ENCODE measurements around the gene NGF.

DNA sequence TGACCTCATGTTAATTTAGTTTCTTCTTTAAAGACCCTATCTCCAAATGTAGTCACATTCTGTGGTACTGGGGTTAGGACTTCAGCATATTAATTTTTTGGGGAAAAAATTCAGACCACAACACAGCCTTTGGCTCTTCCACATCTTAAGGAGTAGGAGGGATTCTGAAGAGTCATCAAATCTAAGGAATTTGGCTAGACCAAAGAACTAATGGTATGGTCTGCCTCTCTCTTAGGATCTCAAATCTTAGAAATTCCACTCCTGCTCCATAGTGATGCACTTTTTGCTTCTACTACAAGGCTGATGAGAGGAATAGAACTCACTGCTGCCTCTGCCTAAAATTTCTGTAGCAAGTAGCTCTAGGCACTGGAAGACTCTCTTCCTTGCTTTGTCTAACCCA lies 80.5 kb downstream of the NGF start:
- TF ChIP-seq, protein P1, sequence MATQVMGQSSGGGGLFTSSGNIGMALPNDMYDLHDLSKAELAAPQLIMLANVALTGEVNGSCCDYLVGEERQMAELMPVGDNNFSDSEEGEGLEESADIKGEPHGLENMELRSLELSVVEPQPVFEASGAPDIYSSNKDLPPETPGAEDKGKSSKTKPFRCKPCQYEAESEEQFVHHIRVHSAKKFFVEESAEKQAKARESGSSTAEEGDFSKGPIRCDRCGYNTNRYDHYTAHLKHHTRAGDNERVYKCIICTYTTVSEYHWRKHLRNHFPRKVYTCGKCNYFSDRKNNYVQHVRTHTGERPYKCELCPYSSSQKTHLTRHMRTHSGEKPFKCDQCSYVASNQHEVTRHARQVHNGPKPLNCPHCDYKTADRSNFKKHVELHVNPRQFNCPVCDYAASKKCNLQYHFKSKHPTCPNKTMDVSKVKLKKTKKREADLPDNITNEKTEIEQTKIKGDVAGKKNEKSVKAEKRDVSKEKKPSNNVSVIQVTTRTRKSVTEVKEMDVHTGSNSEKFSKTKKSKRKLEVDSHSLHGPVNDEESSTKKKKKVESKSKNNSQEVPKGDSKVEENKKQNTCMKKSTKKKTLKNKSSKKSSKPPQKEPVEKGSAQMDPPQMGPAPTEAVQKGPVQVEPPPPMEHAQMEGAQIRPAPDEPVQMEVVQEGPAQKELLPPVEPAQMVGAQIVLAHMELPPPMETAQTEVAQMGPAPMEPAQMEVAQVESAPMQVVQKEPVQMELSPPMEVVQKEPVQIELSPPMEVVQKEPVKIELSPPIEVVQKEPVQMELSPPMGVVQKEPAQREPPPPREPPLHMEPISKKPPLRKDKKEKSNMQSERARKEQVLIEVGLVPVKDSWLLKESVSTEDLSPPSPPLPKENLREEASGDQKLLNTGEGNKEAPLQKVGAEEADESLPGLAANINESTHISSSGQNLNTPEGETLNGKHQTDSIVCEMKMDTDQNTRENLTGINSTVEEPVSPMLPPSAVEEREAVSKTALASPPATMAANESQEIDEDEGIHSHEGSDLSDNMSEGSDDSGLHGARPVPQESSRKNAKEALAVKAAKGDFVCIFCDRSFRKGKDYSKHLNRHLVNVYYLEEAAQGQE (IDR thresholded peaks at IDR 0.05; ENCODE audit: insufficient read depth in 1 of 2, low read depth in 2 of 2, low read length in 2 of 2) = no peak
- TF ChIP-seq SIN3A (IDR thresholded peaks at IDR 0.05; ENCODE audit: borderline replicate concordance, insufficient read depth, low read length) = no peak

Measured in PFSK-1 (cell line).